H1 (cell line): ENCODE measurements around the gene HDAC9. TPM values are rescaled to one million over a fixed set of nuclear protein-coding genes. Genes with fewer than 3 reads are reported as not detected.

Source experiments
- CTCF ChIA-PET: fragments of 300-600 bp; sonication (Branson Sonifier 250); formaldehyde crosslinking; loops from one replicate; lab custom pipeline; 2021; ENCODE audit not compliant: partially characterized antibody; lab: Charles Lee
- POLR2A ChIA-PET: fragments of 300-600 bp; sonication (Branson Sonifier 250); formaldehyde crosslinking; loops from one replicate; lab custom pipeline; 2021; ENCODE audit warnings: inconsistent platforms; ENCODE audit not compliant: partially characterized antibody; lab: Charles Lee
- DNase-seq, 2 experiments: peaks; one replicate each; pipeline versions ENCODE4 v3.0.0 to v3.0.0-alpha.2; 2010 to 2022; ENCODE audit warnings: low spot score in 2 of 2, low read depth in 1 of 2, mixed read lengths in 1 of 2
- FAIRE-seq: peaks from 2 replicates; lab custom pipeline; 2011; peaks lifted over from hg19 to GRCh38; lab: Jason Lieb, UNC
- H2AFZ ChIP-seq: 2 replicates; pipeline ENCODE4 v1.8.1; 2012; ENCODE audit warnings: low read length, inconsistent platforms
- H2AK5ac ChIP-seq: 2 replicates; pipeline ENCODE4 v1.6.1; 2013; ENCODE audit warnings: low read depth, low read length
- H2BK120ac ChIP-seq: replicated peaks from 2 replicates; pipeline ENCODE3; 2013; ENCODE audit warnings: low read depth, low read length, inconsistent platforms
- H2BK12ac ChIP-seq: 2 replicates; pipeline ENCODE4 v1.6.1; 2013; ENCODE audit warnings: low read depth, low read length
- H2BK15ac ChIP-seq: 2 replicates; pipeline ENCODE4 v1.6.1; 2013; ENCODE audit warnings: low read length
- H2BK20ac ChIP-seq: 2 replicates; pipeline ENCODE4 v1.6.1; 2013; ENCODE audit warnings: low read length
- H2BK5ac ChIP-seq: 2 replicates; pipeline ENCODE4 v1.6.1; 2013; ENCODE audit warnings: low read depth, low read length
- H3K14ac ChIP-seq: 2 replicates; pipeline ENCODE4 v1.6.1; 2013; ENCODE audit warnings: inconsistent platforms; ENCODE audit not compliant: insufficient read length
- H3K18ac ChIP-seq: 2 replicates; pipeline ENCODE4 v1.6.1; 2013; ENCODE audit warnings: low read length; ENCODE audit errors: extremely low read depth
- H3K23ac ChIP-seq: 2 replicates; pipeline ENCODE4 v1.6.1; 2013; ENCODE audit warnings: inconsistent platforms; ENCODE audit not compliant: insufficient read length
- H3K23me2 ChIP-seq: 2 replicates; pipeline ENCODE4 v1.6.1; 2013; ENCODE audit warnings: low read depth, low read length
- H3K27ac ChIP-seq: 2 replicates; pipeline ENCODE4 v1.6.1; 2011; ENCODE audit warnings: low read depth, low read length, inconsistent platforms
- H3K27me3 ChIP-seq, 4 experiments: replicated peaks in 1 of 4; 1 replicate in 1 of 4; 2 replicates in 3 of 4; pipeline versions ENCODE4 v1.6.1 to v1.8.1; 2011 to 2013; ENCODE audit warnings: low read length in 3 of 4, mild to moderate bottlenecking in 3 of 4, inconsistent platforms in 2 of 4, mixed read lengths in 2 of 4, moderate library complexity in 1 of 4; ENCODE audit not compliant: control insufficient read depth in 3 of 4, insufficient read depth in 3 of 4; ENCODE audit errors: extremely low read depth in 1 of 4
- H3K36me3 ChIP-seq, 4 experiments: 2 replicates each; pipeline versions ENCODE4 v1.6.1 to v1.8.1; 2011 to 2013; ENCODE audit warnings: mild to moderate bottlenecking in 4 of 4, low read length in 3 of 4, moderate library complexity in 2 of 4, control low read depth in 1 of 4, inconsistent platforms in 1 of 4; ENCODE audit not compliant: insufficient read depth in 4 of 4, control insufficient read depth in 2 of 4
- H3K4ac ChIP-seq: replicated peaks from 2 replicates; pipeline ENCODE3; 2013; ENCODE audit warnings: low read length, low read depth, mixed read lengths, inconsistent platforms; ENCODE audit not compliant: insufficient read length
- H3K4me1 ChIP-seq, 4 experiments: replicated peaks in 1 of 4; 1 replicate in 1 of 4; 2 replicates in 3 of 4; pipeline versions ENCODE4 v1.6.1 to v1.8.1; 2011 to 2013; ENCODE audit warnings: low read length in 3 of 4, inconsistent platforms in 2 of 4, mixed read lengths in 1 of 4; ENCODE audit not compliant: insufficient read depth in 4 of 4, control insufficient read depth in 3 of 4
- H3K4me2 ChIP-seq, 2 experiments: 2 replicates each; pipeline versions ENCODE4 v1.6.1 to v1.8.1; 2011 to 2013; ENCODE audit warnings: low read depth in 2 of 2, low read length in 2 of 2, control low read depth in 1 of 2, inconsistent platforms in 1 of 2, mild to moderate bottlenecking in 1 of 2; ENCODE audit not compliant: insufficient read depth in 1 of 2
- H3K4me3 ChIP-seq, 4 experiments: fragments of 200-600, 300-600 bp in 1 of 4; sonication (generic), shearing (Covaris generic), sonication (Bioruptor Twin) in 1 of 4; 2 replicates each; pipeline versions ENCODE4 v1.5.1 to v1.8.1; 2011 to 2016; ENCODE audit warnings: low read length in 4 of 4, low read depth in 3 of 4, control low read depth in 2 of 4, inconsistent platforms in 2 of 4, mild to moderate bottlenecking in 2 of 4, mixed read lengths in 1 of 4, moderate library complexity in 1 of 4; ENCODE audit not compliant: insufficient read depth in 2 of 4; ENCODE audit errors: extremely low read depth in 1 of 4
- H3K56ac ChIP-seq: replicated peaks from 2 replicates; pipeline ENCODE3; 2013; ENCODE audit warnings: low read depth, mild to moderate bottlenecking, mixed read lengths, low read length, inconsistent platforms; ENCODE audit not compliant: insufficient read length
- H3K79me1 ChIP-seq: 2 replicates; pipeline ENCODE4 v1.6.1; 2013; ENCODE audit warnings: low read depth, low read length, control low read depth
- H3K79me2 ChIP-seq, 2 experiments: 2 replicates each; pipeline versions ENCODE4 v1.6.1 to v1.8.1; 2012 to 2013; ENCODE audit warnings: low read length in 2 of 2, mild to moderate bottlenecking in 2 of 2, inconsistent platforms in 1 of 2; ENCODE audit not compliant: insufficient read depth in 2 of 2, control insufficient read depth in 1 of 2
- H3K9ac ChIP-seq, 4 experiments: replicated peaks in 1 of 4; 1 replicate in 1 of 4; 2 replicates in 3 of 4; pipeline versions ENCODE4 v1.6.1 to v1.8.1; 2011 to 2013; ENCODE audit warnings: low read depth in 3 of 4, low read length in 3 of 4, control low read depth in 2 of 4, mild to moderate bottlenecking in 2 of 4, moderate library complexity in 2 of 4, inconsistent platforms in 1 of 4; ENCODE audit errors: extremely low read depth in 1 of 4
- H3K9me3 ChIP-seq, 2 experiments: 2 replicates each; pipeline versions ENCODE4 v1.6.1 to v1.8.1; 2012 to 2013; ENCODE audit warnings: mild to moderate bottlenecking in 2 of 2, moderate library complexity in 2 of 2, control low read depth in 1 of 2, inconsistent platforms in 1 of 2, low read depth in 1 of 2, low read length in 1 of 2, mixed read lengths in 1 of 2; ENCODE audit not compliant: insufficient read depth in 2 of 2
- H4K20me1 ChIP-seq, 2 experiments: replicated peaks in 1 of 2; 2 replicates each; pipeline versions ENCODE3 to v1.8.1; 2011 to 2013; ENCODE audit warnings: inconsistent platforms in 2 of 2, low read length in 2 of 2, mild to moderate bottlenecking in 1 of 2; ENCODE audit not compliant: insufficient read depth in 2 of 2, control insufficient read depth in 1 of 2
- H4K5ac ChIP-seq: 2 replicates; pipeline ENCODE4 v1.6.1; 2013; ENCODE audit warnings: low read length, low read depth, mixed read lengths, inconsistent platforms; ENCODE audit not compliant: insufficient read length
- H4K8ac ChIP-seq: 2 replicates; pipeline ENCODE4 v1.8.0; 2013; ENCODE audit warnings: mild to moderate bottlenecking, moderate library complexity, low read length, inconsistent platforms; ENCODE audit not compliant: insufficient read depth; ENCODE audit errors: extremely low read depth
- H4K91ac ChIP-seq: replicated peaks from 2 replicates; pipeline ENCODE3; 2013; ENCODE audit warnings: low read length, mixed read lengths, inconsistent platforms; ENCODE audit not compliant: insufficient read length
- USF2 ChIP-seq: IDR thresholded peaks from 2 replicates; pipeline ENCODE4 v1.6.1; 2011; ENCODE audit warnings: low read length, improper control_type of control experiment
- WGBS, 2 experiments: shearing (Covaris generic) in 1 of 2; methylation state at CpG; one replicate each; pipeline versions ENCODE4 v1.1.6 to v1.1.7; 2013 to 2015; ENCODE audit warnings: low lambda C conversion rate in 2 of 2, mixed read lengths in 2 of 2, inconsistent platforms in 1 of 2, low coverage in 1 of 2, missing lambda C conversion rate in 1 of 2; ENCODE audit not compliant: insufficient replicate concordance in 2 of 2, insufficient coverage in 1 of 2, insufficient read length in 1 of 2; ENCODE audit errors: extremely low coverage in 1 of 2, missing lambda C conversion rate in 1 of 2; 5-methylcytosine and 5-hydroxymethylcytosine counted together
- polyA plus RNA-seq, 7 experiments: library from polyadenylated mRNA; depleted of rRNA in 3 of 7; stranded (reverse) in 5 of 7; unstranded in 2 of 7; fragments of >200 nt in 5 of 7; fragments of 200-250 nt in 2 of 7; gene quantifications; 1 replicate in 5 of 7; 2 replicates in 1 of 7; 4 replicates in 1 of 7; pipeline versions ENCODE4 v1.2.1 to v1.2.3, GENCODE V29; 2011 to 2013; ENCODE audit warnings: missing spikeins in 2 of 7, mixed read lengths in 2 of 7
- total RNA-seq: library from RNA; stranded (reverse); fragmentation: NEBNext Ultra II Directional; extraction: Animal tissue kit (Norgen Biotek cat#: 25700); gene quantifications from 2 replicates; pipeline ENCODE4 v1.2.1, GENCODE V29; 2021

HDAC9 gene
- total and polyA plus RNA-seq, 2 of the 8 experiments (the other 6 are each of a cell fraction or from before 2014, with no cell fraction given) = 9.5 to 13.1 TPM

GRCh38 chr7:18469316-18469715 lies 26.2 kb upstream of the HDAC9 start:
- no peak overlapping the region for H3K4me2 ChIP-seq
- H4K5ac ChIP-seq = no peak overlapping the region
- no peak overlapping the region for H2AFZ ChIP-seq
- H3K27me3 ChIP-seq = no peaks in the 10 kb centered on the region
- ChIA-PET POLR2A (no interaction called here), CTCF (interaction anchor here (1.0 to 1.4 kb wide), 5 partner anchors 8 to 114 kb away, joined by 3 to 5 read pairs (median 3); no protein-coding TSS in a partner anchor)
- no peak overlapping the region for H2BK15ac ChIP-seq
- H3K79me2 ChIP-seq = no peaks in the 10 kb centered on the region
- DNase-seq = no peak
- H3K4me1 ChIP-seq = no peaks in the 10 kb centered on the region
- H3K9ac ChIP-seq = no peak overlapping the region
- FAIRE-seq = no peak
- H3K79me1 ChIP-seq = no peaks in the 10 kb centered on the region
- WGBS, 2 experiments = 94% methylated on average over 1 of the region's 1 CpG; no CpG with 5 or more reads in 1 of the 2 experiments
- no peak overlapping the region for H3K18ac ChIP-seq
- H3K4ac ChIP-seq = no peak overlapping the region
- no peaks in the 10 kb centered on the region for H3K9me3 ChIP-seq
- no peak overlapping the region for H3K4me3 ChIP-seq
- H2BK120ac ChIP-seq = no peak overlapping the region
- H3K27ac ChIP-seq = no peak overlapping the region
- no peak overlapping the region for H2BK12ac ChIP-seq
- no peaks in the 10 kb centered on the region for H4K20me1 ChIP-seq
- H3K56ac ChIP-seq = no peak overlapping the region
- no peak overlapping the region for H4K8ac ChIP-seq
- no peak overlapping the region for H3K23ac ChIP-seq
- H3K14ac ChIP-seq = no peak overlapping the region
- H3K36me3 ChIP-seq = no peaks in the 10 kb centered on the region
- H3K23me2 ChIP-seq = no peaks in the 10 kb centered on the region
- no peak for TF ChIP-seq USF2
- no peak overlapping the region for H4K91ac ChIP-seq
- no peak overlapping the region for H2BK5ac ChIP-seq
- H2AK5ac ChIP-seq = no peak overlapping the region
- no peak overlapping the region for H2BK20ac ChIP-seq
